KMS-11 (cell line): ENCODE data around the gene NRP1.

Experiments
- H2AFZ ChIP-seq: fragments of 200-600 bp; sonication (generic); 2 replicates; pipeline ENCODE4 v1.6.1; 2016; ENCODE audit warnings: antibody characterized with exemption, mixed run types, low read depth
- H3K27ac ChIP-seq: fragments of 200-600 bp; sonication (generic); 2 replicates; pipeline ENCODE4 v1.6.1; 2016; ENCODE audit warnings: mild to moderate bottlenecking, mixed run types
- H3K27me3 ChIP-seq: fragments of 200-600 bp; sonication (generic); 2 replicates; pipeline ENCODE4 v1.6.1; 2017; ENCODE audit warnings: mild to moderate bottlenecking, low read depth, mixed run types, moderate library complexity; ENCODE audit not compliant: insufficient read depth
- H3K36me3 ChIP-seq: fragments of 200-600 bp; sonication (generic); 2 replicates; pipeline ENCODE4 v1.6.1; 2017; ENCODE audit warnings: mild to moderate bottlenecking, mixed run types; ENCODE audit not compliant: insufficient read depth
- H3K4me1 ChIP-seq: fragments of 200-600 bp; sonication (generic); 2 replicates; pipeline ENCODE4 v1.6.1; 2016; ENCODE audit warnings: mild to moderate bottlenecking, low read depth, mixed run types; ENCODE audit not compliant: poor library complexity, severe bottlenecking
- H3K4me2 ChIP-seq: fragments of 200-600 bp; sonication (generic); 2 replicates; pipeline ENCODE4 v1.7.0; 2016; ENCODE audit warnings: mild to moderate bottlenecking, mixed run types
- H3K4me3 ChIP-seq: fragments of 200-600 bp; sonication (generic); IDR thresholded peaks from 2 replicates; pipeline ENCODE4 v1.6.1; 2017; ENCODE audit warnings: low read depth, low read length, mixed read lengths; ENCODE audit not compliant: insufficient read depth
- H3K79me2 ChIP-seq: fragments of 200-600 bp; sonication (generic); 2 replicates; pipeline ENCODE4 v1.6.1; 2016; ENCODE audit warnings: low read depth, mixed run types; ENCODE audit not compliant: insufficient read depth
- H3K9ac ChIP-seq: fragments of 200-600 bp; sonication (generic); 2 replicates; pipeline ENCODE4 v1.6.1; 2016; ENCODE audit warnings: mild to moderate bottlenecking, mixed run types
- H4K20me1 ChIP-seq: fragments of 200-600 bp; sonication (generic); 2 replicates; pipeline ENCODE4 v1.6.1; 2016; ENCODE audit warnings: mild to moderate bottlenecking, mixed run types; ENCODE audit not compliant: insufficient read depth
- CTCF ChIP-seq: fragments of 200-600 bp; sonication (generic); conservative IDR thresholded peaks from 2 replicates; pipeline ENCODE4 v1.6.1; 2017; ENCODE audit warnings: low read depth, mild to moderate bottlenecking, antibody characterized with exemption, low read length, moderate library complexity, mixed read lengths

NRP1 gene

GRCh38 chr10:33189808-33190207, 144.7 kb downstream of the NRP1 start:
- Histone ChIP-seq H3K36me3 (no peaks in the 10 kb centered on the region), H3K4me3 (no peak overlapping the region), H3K27ac (no peak overlapping the region), H3K79me2 (no peaks in the 10 kb centered on the region), H3K4me1 (no peaks in the 10 kb centered on the region), H3K27me3 (no peaks in the 10 kb centered on the region), H3K9ac (no peak overlapping the region), H3K4me2 (no peak overlapping the region), H4K20me1 (no peaks in the 10 kb centered on the region), H2AFZ (no peak overlapping the region)
- TF ChIP-seq CTCF, result no peak

- no peak overlapping the region for H3K9ac ChIP-seq
- no peak overlapping the region for H3K4me2 ChIP-seq
Measured at GRCh38 chr10:33189363-33189762, 145.1 kb downstream of the NRP1 start.

GRCh38 chr10:33187427-33187999, 147.0 kb downstream of the NRP1 start:
- no peak overlapping the region for H3K4me3 ChIP-seq
- no peak overlapping the region for H3K27ac ChIP-seq
- H3K36me3 ChIP-seq, result no peaks in the 10 kb centered on the region
- H4K20me1 ChIP-seq, result no peaks in the 10 kb centered on the region
- no peak overlapping the region for H2AFZ ChIP-seq
- no peaks in the 10 kb centered on the region for H3K79me2 ChIP-seq
- no peak for TF ChIP-seq CTCF
- H3K9ac ChIP-seq, result no peak overlapping the region
- no peak overlapping the region for H3K4me2 ChIP-seq
- H3K4me1 ChIP-seq, result no peaks in the 10 kb centered on the region
- no peaks in the 10 kb centered on the region for H3K27me3 ChIP-seq

More at GRCh38 chr10:33189363-33189762, 145.1 kb downstream of the NRP1 start:
- Histone ChIP-seq H3K4me3 (no peak overlapping the region), H3K27me3 (no peaks in the 10 kb centered on the region), H2AFZ (no peak overlapping the region), H4K20me1 (no peaks in the 10 kb centered on the region), H3K27ac (no peak overlapping the region), H3K36me3 (no peaks in the 10 kb centered on the region), H3K79me2 (no peaks in the 10 kb centered on the region), H3K4me1 (no peaks in the 10 kb centered on the region)
- no peak for TF ChIP-seq CTCF

GRCh38 chr10:33186150-33186549, 148.3 kb downstream of the NRP1 start:
- H2AFZ ChIP-seq, result no peak overlapping the region
- no peak overlapping the region for H3K27ac ChIP-seq
- H3K4me3 ChIP-seq, result no peak overlapping the region
- H3K9ac ChIP-seq, result no peak overlapping the region
- no peaks in the 10 kb centered on the region for H3K79me2 ChIP-seq
- no peaks in the 10 kb centered on the region for H4K20me1 ChIP-seq
- TF ChIP-seq CTCF, result no peak
- H3K36me3 ChIP-seq, result no peaks in the 10 kb centered on the region
- H3K4me1 ChIP-seq, result no peaks in the 10 kb centered on the region
- H3K4me2 ChIP-seq, result no peak overlapping the region
- H3K27me3 ChIP-seq, result no peaks in the 10 kb centered on the region
